ENCODE measurements around the gene POMGNT2. TPM values are rescaled to one million over a fixed set of nuclear protein-coding genes. Genes with fewer than 3 reads are reported as not detected.

POMGNT2 gene
- total RNA-seq, 1 donor from 2014 or later: 13.0 TPM

DNA sequence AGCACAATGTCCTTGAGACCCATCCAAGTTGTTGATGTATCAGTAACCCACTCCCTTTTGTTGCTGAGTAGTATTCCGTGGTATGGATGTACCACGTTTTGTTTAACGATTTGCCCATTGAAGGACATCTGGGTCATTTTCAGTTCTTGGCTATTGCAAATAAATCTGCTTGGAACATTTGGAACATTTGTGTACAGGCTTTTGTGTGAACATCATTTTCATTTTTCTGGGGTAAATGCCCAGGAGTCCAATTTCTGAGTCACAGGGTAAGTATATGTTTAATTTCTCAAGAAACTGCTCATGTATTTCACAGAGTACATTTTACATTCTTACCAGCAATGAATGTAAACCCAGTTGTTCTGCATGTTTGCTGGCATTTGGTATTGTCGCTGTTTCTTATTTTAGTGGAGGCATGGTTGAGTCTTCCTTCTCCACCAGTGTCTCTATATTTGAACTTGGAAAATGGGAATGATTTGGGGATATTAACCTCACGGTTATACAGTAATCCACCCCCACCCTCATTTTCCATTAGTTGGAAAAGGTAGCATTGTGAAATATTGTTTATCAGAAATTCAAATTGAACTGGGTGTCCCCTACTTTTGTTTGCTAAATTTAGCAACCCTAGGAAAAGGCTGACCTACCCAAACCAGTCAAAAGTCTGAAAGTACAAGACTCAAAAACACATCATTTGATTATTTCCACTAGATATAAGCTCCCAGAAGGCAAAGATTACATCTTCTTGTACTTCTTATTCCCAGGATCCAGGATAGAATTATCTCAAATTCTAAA, 30.8 kb downstream of the POMGNT2 start:
- H3K9ac ChIP-seq (ENCODE audit: low read length): no peak overlapping the region
- no peak overlapping the region for H2AFZ ChIP-seq (ENCODE audit: low read depth, low read length)
- H3K36me3 ChIP-seq (ENCODE audit: insufficient read depth, low read length): no peaks in the 10 kb centered on the region
- Mint-ChIP-seq H3K36me3 (ENCODE audit: low read depth, unreplicated experiment) (peaks cover 13% of the 10 kb centered on the region), H3K4me1 (ENCODE audit: low read depth, unreplicated experiment) (peaks cover 9% of the 10 kb centered on the region), H3K9me3 (ENCODE audit: unreplicated experiment) (peaks cover 6% of the 10 kb centered on the region), H3K27ac (ENCODE audit: unreplicated experiment) (no peak overlapping the region), H3K27me3 (ENCODE audit: low read depth, unreplicated experiment) (peaks cover 14% of the 10 kb centered on the region), H3K4me3 (ENCODE audit: unreplicated experiment) (no peak overlapping the region)
- H4K20me1 ChIP-seq (ENCODE audit: insufficient read depth, low read length): no peaks in the 10 kb centered on the region
- H3K27ac ChIP-seq (ENCODE audit: low read depth, low read length): no peak overlapping the region
- H3K4me3 ChIP-seq (ENCODE audit: insufficient read depth, low read depth, low read length): no peak overlapping the region
- H3K27me3 ChIP-seq (ENCODE audit: insufficient read depth, low read length): no peaks in the 10 kb centered on the region
- H3K4me1 ChIP-seq (ENCODE audit: insufficient read depth, low read length): no peaks in the 10 kb centered on the region
- H3K79me2 ChIP-seq (ENCODE audit: insufficient read depth, low read length): no peaks in the 10 kb centered on the region
- TF ChIP-seq, protein P1, sequence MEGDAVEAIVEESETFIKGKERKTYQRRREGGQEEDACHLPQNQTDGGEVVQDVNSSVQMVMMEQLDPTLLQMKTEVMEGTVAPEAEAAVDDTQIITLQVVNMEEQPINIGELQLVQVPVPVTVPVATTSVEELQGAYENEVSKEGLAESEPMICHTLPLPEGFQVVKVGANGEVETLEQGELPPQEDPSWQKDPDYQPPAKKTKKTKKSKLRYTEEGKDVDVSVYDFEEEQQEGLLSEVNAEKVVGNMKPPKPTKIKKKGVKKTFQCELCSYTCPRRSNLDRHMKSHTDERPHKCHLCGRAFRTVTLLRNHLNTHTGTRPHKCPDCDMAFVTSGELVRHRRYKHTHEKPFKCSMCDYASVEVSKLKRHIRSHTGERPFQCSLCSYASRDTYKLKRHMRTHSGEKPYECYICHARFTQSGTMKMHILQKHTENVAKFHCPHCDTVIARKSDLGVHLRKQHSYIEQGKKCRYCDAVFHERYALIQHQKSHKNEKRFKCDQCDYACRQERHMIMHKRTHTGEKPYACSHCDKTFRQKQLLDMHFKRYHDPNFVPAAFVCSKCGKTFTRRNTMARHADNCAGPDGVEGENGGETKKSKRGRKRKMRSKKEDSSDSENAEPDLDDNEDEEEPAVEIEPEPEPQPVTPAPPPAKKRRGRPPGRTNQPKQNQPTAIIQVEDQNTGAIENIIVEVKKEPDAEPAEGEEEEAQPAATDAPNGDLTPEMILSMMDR (IDR thresholded peaks at IDR 0.05; ENCODE audit: insufficient read depth, low read depth, low read length): no peak
- no peak for TF ChIP-seq EZH2 (IDR thresholded peaks at IDR 0.05; ENCODE audit: insufficient read depth, low read length)
- FAIRE-seq (no peak), DNase-seq (ENCODE audit: low read depth) (no peak)
- no peaks in the 10 kb centered on the region for H3K9me3 ChIP-seq (ENCODE audit: insufficient read depth, low read depth, low read length)
- H3K4me2 ChIP-seq (ENCODE audit: low read length): no peak overlapping the region

DNA sequence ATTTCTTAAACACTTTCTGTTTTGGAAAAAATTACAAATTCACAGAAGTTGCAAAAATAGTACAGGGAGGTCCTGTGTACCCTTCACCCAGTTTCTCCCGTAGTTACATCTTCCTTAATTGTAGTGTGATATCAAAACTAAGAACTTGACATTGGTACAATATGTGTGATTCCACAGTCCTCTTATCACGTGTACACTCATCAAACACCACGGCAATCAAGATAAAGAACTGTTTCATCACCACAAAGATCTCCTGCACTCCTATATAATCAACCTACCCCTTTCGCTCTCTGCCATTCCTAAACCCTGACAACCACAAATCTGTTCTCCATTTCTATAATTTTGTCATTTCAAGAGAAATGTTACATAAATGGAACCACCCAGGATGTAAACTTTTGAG, 31.4 kb downstream of the POMGNT2 start:
- Histone ChIP-seq H3K27me3 (ENCODE audit: insufficient read depth, low read length) (no peaks in the 10 kb centered on the region), H4K20me1 (ENCODE audit: insufficient read depth, low read length) (no peaks in the 10 kb centered on the region), H3K4me3 (ENCODE audit: insufficient read depth, low read depth, low read length) (no peak overlapping the region), H3K27ac (ENCODE audit: low read depth, low read length) (no peak overlapping the region), H2AFZ (ENCODE audit: low read depth, low read length) (no peak overlapping the region), H3K9me3 (ENCODE audit: insufficient read depth, low read depth, low read length) (no peaks in the 10 kb centered on the region), H3K36me3 (ENCODE audit: insufficient read depth, low read length) (no peaks in the 10 kb centered on the region), H3K9ac (ENCODE audit: low read length) (no peak overlapping the region), H3K4me2 (ENCODE audit: low read length) (no peak overlapping the region), H3K79me2 (ENCODE audit: insufficient read depth, low read length) (no peaks in the 10 kb centered on the region), H3K4me1 (ENCODE audit: insufficient read depth, low read length) (no peaks in the 10 kb centered on the region)
- Mint-ChIP-seq H3K27ac (ENCODE audit: unreplicated experiment) (no peak overlapping the region), H3K4me3 (ENCODE audit: unreplicated experiment) (no peak overlapping the region), H3K4me1 (ENCODE audit: low read depth, unreplicated experiment) (peaks cover 9% of the 10 kb centered on the region), H3K9me3 (ENCODE audit: unreplicated experiment) (peaks cover 6% of the 10 kb centered on the region), H3K27me3 (ENCODE audit: low read depth, unreplicated experiment) (peaks cover 14% of the 10 kb centered on the region), H3K36me3 (ENCODE audit: low read depth, unreplicated experiment) (peaks cover 9% of the 10 kb centered on the region)
- TF ChIP-seq, protein P1 (IDR thresholded peaks at IDR 0.05; ENCODE audit: insufficient read depth, low read depth, low read length): no peak
- TF ChIP-seq EZH2 (IDR thresholded peaks at IDR 0.05; ENCODE audit: insufficient read depth, low read length): no peak
- DNase-seq (ENCODE audit: low read depth) (no peak), FAIRE-seq (no peak)

DNA sequence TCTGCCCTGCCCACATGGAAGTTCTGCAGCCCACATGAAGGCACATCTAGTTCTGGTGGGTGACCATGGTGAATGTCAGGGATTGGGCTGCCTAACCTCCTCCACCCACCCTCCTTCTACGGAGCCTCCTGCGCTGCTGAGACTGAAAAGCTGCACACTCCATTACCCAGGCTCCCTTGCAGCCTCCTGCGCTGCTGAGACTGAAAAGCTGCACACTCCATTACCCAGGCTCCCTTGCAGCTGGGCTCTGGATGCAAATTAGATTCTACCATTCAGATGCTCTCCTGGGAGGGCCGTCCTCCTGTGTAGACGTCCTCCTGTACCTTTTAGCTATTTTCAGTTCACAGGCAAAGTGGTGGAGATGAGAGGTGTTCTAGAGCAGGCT, 32.1 kb downstream of the POMGNT2 start:
- Histone ChIP-seq H4K20me1 (ENCODE audit: insufficient read depth, low read length) (no peaks in the 10 kb centered on the region), H3K36me3 (ENCODE audit: insufficient read depth, low read length) (no peaks in the 10 kb centered on the region), H3K9me3 (ENCODE audit: insufficient read depth, low read depth, low read length) (no peaks in the 10 kb centered on the region), H3K27ac (ENCODE audit: low read depth, low read length) (no peak overlapping the region), H3K4me1 (ENCODE audit: insufficient read depth, low read length) (no peaks in the 10 kb centered on the region), H2AFZ (ENCODE audit: low read depth, low read length) (no peak overlapping the region), H3K4me3 (ENCODE audit: insufficient read depth, low read depth, low read length) (no peak overlapping the region), H3K9ac (ENCODE audit: low read length) (no peak overlapping the region), H3K79me2 (ENCODE audit: insufficient read depth, low read length) (no peaks in the 10 kb centered on the region), H3K27me3 (ENCODE audit: insufficient read depth, low read length) (no peaks in the 10 kb centered on the region), H3K4me2 (ENCODE audit: low read length) (no peak overlapping the region)
- Mint-ChIP-seq H3K4me1 (ENCODE audit: low read depth, unreplicated experiment) (peaks cover 9% of the 10 kb centered on the region), H3K27ac (ENCODE audit: unreplicated experiment) (no peak overlapping the region), H3K4me3 (ENCODE audit: unreplicated experiment) (no peak overlapping the region), H3K36me3 (ENCODE audit: low read depth, unreplicated experiment) (peaks cover 7% of the 10 kb centered on the region), H3K27me3 (ENCODE audit: low read depth, unreplicated experiment) (peaks cover 14% of the 10 kb centered on the region), H3K9me3 (ENCODE audit: unreplicated experiment) (peaks cover 6% of the 10 kb centered on the region)
- DNase-seq (ENCODE audit: low read depth): no peak
- TF ChIP-seq, protein P1 (IDR thresholded peaks at IDR 0.05; ENCODE audit: insufficient read depth, low read depth, low read length): no peak
- TF ChIP-seq EZH2 (IDR thresholded peaks at IDR 0.05; ENCODE audit: insufficient read depth, low read length): no peak
- no peak for FAIRE-seq

Measured in astrocyte (in vitro differentiated cells and primary cell).